Endothelial cell of umbilical vein (primary cell): ENCODE data around the gene FHIT. TPM values are rescaled to one million over a fixed set of nuclear protein-coding genes. Genes with fewer than 3 reads are reported as not detected.

ENCODE experiments used
- BruUV-seq: library from RNA; stranded (reverse); fragments of 400-500 nt; replicated peaks from 2 replicates; lab custom pipeline; 2021; lab: Mats Ljungman, UMichigan
- CTCF ChIA-PET: fragments of 300-600, 350-600 bp; sonication (Branson Sonifier 250); formaldehyde crosslinking; loops from one replicate; lab custom pipeline; 2021; ENCODE audit warnings: antibody characterized with exemption, inconsistent platforms; lab: Charles Lee
- POLR2A ChIA-PET: fragments of 300-600, 350-600 bp; sonication (Branson Sonifier 250); formaldehyde crosslinking; loops from one replicate; lab custom pipeline; 2021; ENCODE audit warnings: antibody characterized with exemption, inconsistent platforms; lab: Charles Lee
- DNase-seq: peaks from one replicate; pipeline ENCODE4 v3.0.0-alpha.2; 2011; ENCODE audit warnings: low read depth, low spot score
- FAIRE-seq: peaks from 2 replicates; lab custom pipeline; 2011; peaks lifted over from hg19 to GRCh38; lab: Jason Lieb, UNC
- H2AFZ ChIP-seq: 2 replicates; pipeline ENCODE4 v1.6.0; 2012; ENCODE audit warnings: low read depth, low read length, control low read depth, inconsistent platforms
- H3K27ac ChIP-seq: 2 replicates; pipeline ENCODE4 v1.5.1; 2011; ENCODE audit warnings: low read depth, mild to moderate bottlenecking, control low read depth, low read length, moderate library complexity; ENCODE audit not compliant: insufficient read depth
- H3K27me3 ChIP-seq, 2 experiments: 2 replicates each; pipeline versions ENCODE4 v1.6.0 to v1.6.1; 2011; ENCODE audit warnings: low read length in 2 of 2, mixed read lengths in 1 of 2; ENCODE audit not compliant: control insufficient read depth in 2 of 2, insufficient read depth in 2 of 2
- H3K36me3 ChIP-seq, 2 experiments: 2 replicates in 1 of 2; 3 replicates in 1 of 2; pipeline ENCODE4 v1.5.1; 2011; ENCODE audit warnings: low read length in 2 of 2, mild to moderate bottlenecking in 1 of 2, moderate library complexity in 1 of 2; ENCODE audit not compliant: control insufficient read depth in 2 of 2, insufficient read depth in 2 of 2; ENCODE audit errors: extremely low read depth in 1 of 2
- H3K4me1 ChIP-seq: 3 replicates; pipeline ENCODE4 v1.5.1; 2011; ENCODE audit warnings: mild to moderate bottlenecking, low read length; ENCODE audit not compliant: control insufficient read depth, insufficient read depth; ENCODE audit errors: extremely low read depth
- H3K4me2 ChIP-seq: 2 replicates; pipeline ENCODE4 v1.6.1; 2011; ENCODE audit warnings: low read length, control low read depth, mixed read lengths; ENCODE audit not compliant: insufficient read depth
- H3K4me3 ChIP-seq, 3 experiments: fragments of 200-600 bp in 1 of 3; sonication (generic), shearing (Covaris generic) in 1 of 3; replicated peaks in 1 of 3; 2 replicates each; pipeline ENCODE4 v1.5.1; 2011 to 2016; ENCODE audit warnings: control low read depth in 3 of 3, low read length in 3 of 3, mild to moderate bottlenecking in 2 of 3, inconsistent platforms in 1 of 3, low read depth in 1 of 3, moderate library complexity in 1 of 3; ENCODE audit not compliant: insufficient read depth in 1 of 3
- H3K79me2 ChIP-seq: 2 replicates; pipeline ENCODE4 v1.6.0; 2012; ENCODE audit warnings: low read length, inconsistent platforms; ENCODE audit not compliant: control insufficient read depth, insufficient read depth
- H3K9ac ChIP-seq: replicated peaks from 2 replicates; pipeline ENCODE3; 2011; ENCODE audit warnings: low read length, control low read depth; ENCODE audit not compliant: insufficient read depth; ENCODE audit errors: extremely low read depth
- H3K9me1 ChIP-seq: replicated peaks from 3 replicates; pipeline ENCODE4 v1.6.0; 2011; ENCODE audit warnings: mild to moderate bottlenecking, low read length; ENCODE audit not compliant: control insufficient read depth, insufficient read depth; ENCODE audit errors: extremely low read depth
- H3K9me3 ChIP-seq: replicated peaks from 2 replicates; pipeline ENCODE4 v1.5.1; 2012; ENCODE audit warnings: low read length, inconsistent platforms; ENCODE audit not compliant: control insufficient read depth, insufficient read depth
- H4K20me1 ChIP-seq: replicated peaks from 2 replicates; pipeline ENCODE3; 2011; ENCODE audit warnings: mild to moderate bottlenecking, low read length; ENCODE audit not compliant: control insufficient read depth, insufficient read depth; ENCODE audit errors: extremely low read depth
- CTCF ChIP-seq, 2 donors: IDR thresholded peaks; 1 replicate in 1 of 2; 2 replicates in 1 of 2; pipeline ENCODE4 v1.5.1; 2011; ENCODE audit warnings: low read length in 2 of 2, mild to moderate bottlenecking in 2 of 2, moderate library complexity in 2 of 2, control low read depth in 1 of 2, inconsistent platforms in 1 of 2, low read depth in 1 of 2; ENCODE audit not compliant: insufficient read depth in 1 of 2; ENCODE audit errors: extremely low read depth in 1 of 2
- EZH2 ChIP-seq: IDR thresholded peaks from 2 replicates; pipeline ENCODE4 v1.6.1; 2012; ENCODE audit warnings: borderline replicate concordance, low read depth, mild to moderate bottlenecking, moderate library complexity, low read length, inconsistent platforms; ENCODE audit not compliant: severe bottlenecking
- FOS ChIP-seq: IDR thresholded peaks from 2 replicates; pipeline ENCODE4 v1.6.1; 2011; ENCODE audit warnings: mild to moderate bottlenecking, low read length, moderate library complexity, borderline replicate concordance; ENCODE audit not compliant: insufficient read depth
- GATA2 ChIP-seq: IDR thresholded peaks from 2 replicates; pipeline ENCODE4 v1.7.0; 2011; ENCODE audit warnings: low read depth, mild to moderate bottlenecking, moderate library complexity, mixed read lengths, low read length; ENCODE audit not compliant: insufficient read length, insufficient read depth
- JUN ChIP-seq: IDR thresholded peaks from 2 replicates; pipeline ENCODE4 v1.6.1; 2011; ENCODE audit warnings: borderline replicate concordance, low read depth; ENCODE audit not compliant: insufficient read length, insufficient read depth
- MAX ChIP-seq: IDR thresholded peaks from 2 replicates; pipeline ENCODE4 v1.6.1; 2011; ENCODE audit not compliant: insufficient read depth, insufficient read length
- MYC ChIP-seq: IDR thresholded peaks from one replicate; pipeline ENCODE4 v1.6.1; 2011; ENCODE audit warnings: mild to moderate bottlenecking, low read depth, low read length
- POLR2A ChIP-seq: IDR thresholded peaks from 2 replicates; pipeline ENCODE4 v1.6.1; 2012; ENCODE audit warnings: low read depth, mild to moderate bottlenecking, control low read depth, low read length
- POLR2AphosphoS5 ChIP-seq: IDR thresholded peaks from 2 replicates; pipeline ENCODE4 v1.6.1; 2012; ENCODE audit warnings: low read depth, mild to moderate bottlenecking, control low read depth, low read length, moderate library complexity; ENCODE audit not compliant: insufficient read depth
- dilution Hi-C: fragments of 300-500 bp; cut with MboI; formaldehyde crosslinking; loops from one replicate; pipeline ENCODE4 v1.15.0; 2019; ENCODE audit warnings: low sequenced_read_pairs; ENCODE audit not compliant: extremely low pct_ligation_motif_present
- intact Hi-C: fragments of 100-400 bp; cut with micrococcal nuclease; formaldehyde crosslinking; loops from one replicate; pipeline ENCODE4 v1.10.0; 2022
- polyA plus RNA-seq, 4 experiments: library from polyadenylated mRNA; depleted of rRNA in 3 of 4; stranded (reverse) in 3 of 4; unstranded in 1 of 4; fragments of >200 nt; gene quantifications; 2 replicates each; pipeline versions ENCODE4 v1.2.1 to v1.2.3, GENCODE V29; 2011 to 2012; ENCODE audit warnings: missing spikeins in 1 of 4
- total RNA-seq: library from RNA; stranded (reverse); gene quantifications from 2 replicates; pipeline ENCODE4 v1.2.3, GENCODE V29; 2021

FHIT gene
- total and polyA plus RNA-seq, 2 donors (not counting 3 experiments of a cell fraction or from before 2014, with no cell fraction given): 0.47 to 2.2 TPM

GRCh38 chr3:59879031-59879581 lies 1372.1 kb downstream of the FHIT start:
- POLR2A ChIA-PET: no interaction called here
- Histone ChIP-seq H3K4me3 (no peak overlapping the region), H3K4me1 (no peaks in the 10 kb centered on the region), H3K27me3 (no peaks in the 10 kb centered on the region), H3K4me2 (no peak overlapping the region), H2AFZ (no peak overlapping the region), H3K79me2 (no peaks in the 10 kb centered on the region), H3K27ac (no peak overlapping the region), H3K9me3 (no peaks in the 10 kb centered on the region), H3K9ac (no peak overlapping the region), H4K20me1 (no peaks in the 10 kb centered on the region), H3K9me1 (no peaks in the 10 kb centered on the region), H3K36me3 (no peaks in the 10 kb centered on the region)
- CTCF ChIA-PET: no interaction called here
- DNase-seq (no peak), FAIRE-seq (no peak)
- dilution Hi-C loops (no loop called here), intact Hi-C loops (no loop called here)
- BruUV-seq: no TSS peak
- no peak for TF ChIP-seq POLR2AphosphoS5
- no peak for TF ChIP-seq EZH2
- TF ChIP-seq CTCF (IDR thresholded peaks at IDR 0.05; ENCODE audit: extremely low read depth in 1 of 2, insufficient read depth in 1 of 2, low read depth in 1 of 2, low read length in 2 of 2): no peak
- TF ChIP-seq MYC: no peak
- TF ChIP-seq GATA2: no peak

- Histone ChIP-seq H3K4me2 (no peak overlapping the region), H3K27ac (no peak overlapping the region), H3K9ac (no peak overlapping the region), H3K4me1 (no peaks in the 10 kb centered on the region), H3K9me3 (no peaks in the 10 kb centered on the region), H3K27me3 (no peaks in the 10 kb centered on the region), H3K9me1 (no peaks in the 10 kb centered on the region), H4K20me1 (no peaks in the 10 kb centered on the region), H3K4me3 (no peak overlapping the region), H3K79me2 (no peaks in the 10 kb centered on the region), H3K36me3 (no peaks in the 10 kb centered on the region), H2AFZ (no peak overlapping the region)
- CTCF ChIA-PET: no interaction called here
- intact Hi-C loops (no loop called here), dilution Hi-C loops (no loop called here)
- no peak for FAIRE-seq
- POLR2A ChIA-PET: no interaction called here
- BruUV-seq: no TSS peak
- TF ChIP-seq POLR2AphosphoS5 (no peak), JUN (no peak), CTCF (IDR thresholded peaks at IDR 0.05; ENCODE audit: extremely low read depth in 1 of 2, insufficient read depth in 1 of 2, low read depth in 1 of 2, low read length in 2 of 2) (no peak), POLR2A (no peak), MYC (no peak), MAX (no peak), EZH2 (no peak), FOS (no peak), GATA2 (no peak)
- no peak for DNase-seq
Measured at GRCh38 chr3:59878038-59878427, 1373.2 kb downstream of the FHIT start.
